ENCODE measurements around the gene SEMA6D.

Gene SEMA6D

DNA sequence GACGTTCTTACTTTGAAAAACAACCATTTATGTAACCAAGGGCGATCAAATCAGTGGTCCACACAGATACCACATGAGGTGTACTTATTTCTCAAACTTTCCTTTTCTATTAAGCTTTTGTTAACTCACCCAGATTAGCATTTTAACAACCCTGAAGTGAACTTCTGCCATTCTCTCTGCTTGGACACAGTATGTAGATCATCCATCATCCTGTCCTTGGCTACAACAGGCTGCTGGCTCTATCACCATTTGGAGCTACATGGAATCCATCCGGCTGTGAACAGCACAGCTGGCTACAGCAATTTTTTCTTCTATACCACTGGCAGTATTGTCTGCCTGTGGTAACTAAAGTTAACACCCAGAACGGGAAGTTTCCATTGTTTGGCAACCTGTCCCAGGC is 4.4 kb downstream of the SEMA6D start:
- peak; percentile 11 for DNase-seq (ENCODE audit: low read depth)
- TF ChIP-seq, protein P1, sequence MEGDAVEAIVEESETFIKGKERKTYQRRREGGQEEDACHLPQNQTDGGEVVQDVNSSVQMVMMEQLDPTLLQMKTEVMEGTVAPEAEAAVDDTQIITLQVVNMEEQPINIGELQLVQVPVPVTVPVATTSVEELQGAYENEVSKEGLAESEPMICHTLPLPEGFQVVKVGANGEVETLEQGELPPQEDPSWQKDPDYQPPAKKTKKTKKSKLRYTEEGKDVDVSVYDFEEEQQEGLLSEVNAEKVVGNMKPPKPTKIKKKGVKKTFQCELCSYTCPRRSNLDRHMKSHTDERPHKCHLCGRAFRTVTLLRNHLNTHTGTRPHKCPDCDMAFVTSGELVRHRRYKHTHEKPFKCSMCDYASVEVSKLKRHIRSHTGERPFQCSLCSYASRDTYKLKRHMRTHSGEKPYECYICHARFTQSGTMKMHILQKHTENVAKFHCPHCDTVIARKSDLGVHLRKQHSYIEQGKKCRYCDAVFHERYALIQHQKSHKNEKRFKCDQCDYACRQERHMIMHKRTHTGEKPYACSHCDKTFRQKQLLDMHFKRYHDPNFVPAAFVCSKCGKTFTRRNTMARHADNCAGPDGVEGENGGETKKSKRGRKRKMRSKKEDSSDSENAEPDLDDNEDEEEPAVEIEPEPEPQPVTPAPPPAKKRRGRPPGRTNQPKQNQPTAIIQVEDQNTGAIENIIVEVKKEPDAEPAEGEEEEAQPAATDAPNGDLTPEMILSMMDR (IDR thresholded peaks at IDR 0.05; ENCODE audit: low read depth, low read length, missing control alignments): no peak
- in situ Hi-C loops (cut with HindIII; ENCODE audit: low sequenced_read_pairs): loop anchor here (25.0 kb wide), 1 partner anchor 566 kb away; no protein-coding TSS in a partner anchor
- H3K4me3 ChIP-seq (ENCODE audit: low read depth, low read length): no peak overlapping the region

DNA sequence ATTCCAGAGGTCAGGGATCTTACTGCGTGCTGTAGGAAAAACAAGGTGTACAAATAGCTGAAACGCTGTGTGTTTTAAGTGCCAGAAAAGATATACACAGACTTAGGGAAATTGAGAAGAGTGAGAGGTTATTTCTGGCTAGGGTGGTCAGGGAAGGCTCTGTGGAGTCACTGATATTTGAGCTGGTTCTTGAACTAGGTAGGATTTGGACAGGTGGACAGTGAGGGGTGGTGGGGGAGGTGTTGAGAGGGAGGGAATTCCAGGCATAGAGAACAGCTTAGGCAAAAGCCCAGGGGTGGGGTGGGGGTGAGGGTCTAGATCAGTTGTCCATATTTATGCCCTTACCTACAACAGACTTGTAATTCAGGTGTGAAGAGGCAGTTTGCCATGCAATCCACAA is 7.0 kb downstream of the SEMA6D start:
- TF ChIP-seq, protein P1 (IDR thresholded peaks at IDR 0.05; ENCODE audit: low read depth, low read length, missing control alignments): no peak
- in situ Hi-C loops (cut with HindIII; ENCODE audit: low sequenced_read_pairs): loop anchor here (25.0 kb wide), 1 partner anchor 563 kb away; no protein-coding TSS in a partner anchor
- H3K4me3 ChIP-seq (ENCODE audit: low read depth, low read length): no peak overlapping the region
- no peak for DNase-seq (ENCODE audit: low read depth)

DNA sequence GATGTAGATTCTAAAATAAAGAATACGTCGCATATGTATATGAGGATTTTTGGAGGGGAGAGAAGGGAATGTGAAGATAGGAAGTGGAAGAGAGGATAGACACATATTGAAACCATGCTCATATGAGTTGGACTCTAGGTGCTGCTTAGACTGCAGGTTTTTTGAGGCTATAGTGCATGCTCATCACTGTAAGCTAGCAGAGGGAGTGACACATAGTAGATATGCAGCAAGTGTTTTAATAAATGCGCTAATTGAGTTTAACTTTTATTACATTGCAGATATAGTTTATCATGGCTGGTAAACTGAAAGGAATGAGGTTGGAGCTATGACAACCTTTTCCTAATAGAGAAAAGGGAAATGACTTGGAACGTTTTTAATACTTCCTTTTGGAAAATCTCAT is 7.7 kb downstream of the SEMA6D start:
- in situ Hi-C loops (cut with HindIII; ENCODE audit: low sequenced_read_pairs): no loop called here
- DNase-seq (ENCODE audit: low read depth): no peak
- TF ChIP-seq, protein P1 (IDR thresholded peaks at IDR 0.05; ENCODE audit: low read depth, low read length, missing control alignments): no peak
- no peak overlapping the region for H3K4me3 ChIP-seq (ENCODE audit: low read depth, low read length)

DNA sequence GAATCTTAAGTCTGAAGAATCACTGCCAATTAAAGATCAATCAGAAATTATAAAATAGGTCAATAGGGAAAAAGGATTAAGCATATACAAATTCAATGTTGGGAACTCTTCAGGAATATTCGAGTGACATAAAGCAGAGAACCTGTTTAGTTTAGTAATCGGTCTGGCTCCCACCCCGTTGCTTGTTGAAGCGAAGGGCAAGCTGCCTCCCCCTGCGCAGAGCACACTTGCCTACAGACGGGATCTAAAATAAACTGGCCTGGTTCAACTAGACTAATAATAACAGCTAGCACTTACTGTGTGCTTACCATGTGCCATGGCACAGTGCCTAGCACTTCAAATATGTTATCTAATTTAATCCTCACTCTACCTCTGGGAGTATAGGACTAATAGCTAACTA is 8.6 kb downstream of the SEMA6D start:
- in situ Hi-C loops (cut with HindIII; ENCODE audit: low sequenced_read_pairs): no loop called here
- no peak for DNase-seq (ENCODE audit: low read depth)
- TF ChIP-seq, protein P1 (IDR thresholded peaks at IDR 0.05; ENCODE audit: low read depth, low read length, missing control alignments): no peak
- H3K4me3 ChIP-seq (ENCODE audit: low read depth, low read length): no peak overlapping the region

DNA sequence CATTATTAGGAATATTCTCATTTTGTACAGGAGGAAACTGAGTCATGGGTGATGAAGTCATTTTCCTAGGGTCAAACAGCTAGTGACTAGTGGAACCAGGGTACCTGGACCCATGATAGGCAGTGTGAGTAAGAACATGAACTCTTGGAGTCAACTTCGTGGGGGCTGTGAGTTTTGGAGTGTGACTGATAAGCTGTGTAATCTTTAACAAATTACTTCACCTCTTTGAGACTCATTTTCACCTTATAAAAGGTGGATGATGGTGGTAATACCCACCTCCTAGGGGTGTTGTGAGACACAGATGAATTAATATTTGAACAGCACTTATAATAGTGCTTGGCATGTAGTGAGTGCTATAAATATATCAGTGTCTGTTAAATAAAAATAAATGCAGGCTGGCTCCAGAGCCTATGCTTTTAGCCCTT is 9.1 kb downstream of the SEMA6D start:
- DNase-seq (ENCODE audit: low read depth): no peak
- TF ChIP-seq, protein P1 (IDR thresholded peaks at IDR 0.05; ENCODE audit: low read depth, low read length, missing control alignments): no peak
- no peak overlapping the region for H3K4me3 ChIP-seq (ENCODE audit: low read depth, low read length)
- in situ Hi-C loops (cut with HindIII; ENCODE audit: low sequenced_read_pairs): no loop called here

DNA sequence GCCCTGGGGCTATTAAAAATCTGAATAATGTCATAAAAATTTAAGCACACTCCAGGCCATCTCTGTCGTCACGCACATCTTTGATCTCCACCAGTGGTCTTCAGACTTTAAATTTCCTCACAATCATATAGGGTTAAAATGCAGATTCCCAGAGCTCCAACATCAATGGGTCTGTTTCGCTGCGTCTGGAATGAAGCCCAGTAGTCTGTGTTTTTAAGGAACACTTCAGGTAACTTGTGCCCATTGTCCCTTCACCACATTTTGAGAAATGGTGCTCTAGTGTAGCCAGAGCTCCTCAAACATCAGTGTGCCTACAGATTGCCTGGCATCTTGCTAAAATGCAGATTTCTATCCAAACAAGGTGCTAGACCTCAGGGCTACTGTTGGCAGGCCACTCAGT is 9.8 kb downstream of the SEMA6D start:
- TF ChIP-seq, protein P1 (IDR thresholded peaks at IDR 0.05; ENCODE audit: low read depth, low read length, missing control alignments): no peak
- H3K4me3 ChIP-seq (ENCODE audit: low read depth, low read length): no peak overlapping the region
- in situ Hi-C loops (cut with HindIII; ENCODE audit: low sequenced_read_pairs): no loop called here
- no peak for DNase-seq (ENCODE audit: low read depth)

DNA sequence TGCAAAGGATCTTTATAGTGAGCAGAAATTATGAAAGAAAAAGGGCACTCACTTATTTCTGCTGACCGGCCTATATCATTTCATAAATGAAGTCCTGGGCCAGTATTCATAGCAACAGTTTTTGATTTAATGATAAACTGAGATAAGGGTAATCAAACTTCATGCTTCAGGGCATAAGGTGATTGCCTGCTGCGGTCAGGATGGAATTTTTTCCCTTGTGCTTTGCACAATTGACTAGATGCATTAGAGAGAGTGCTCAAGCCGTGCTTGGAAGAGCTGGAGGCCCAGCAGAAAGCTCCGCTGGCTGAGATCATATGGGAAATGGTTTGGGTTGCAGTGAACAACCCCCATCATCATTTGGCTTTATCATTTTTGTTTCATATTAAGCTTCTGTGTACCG is 10.4 kb downstream of the SEMA6D start:
- TF ChIP-seq, protein P1 (IDR thresholded peaks at IDR 0.05; ENCODE audit: low read depth, low read length, missing control alignments): no peak
- H3K4me3 ChIP-seq (ENCODE audit: low read depth, low read length): no peak overlapping the region
- in situ Hi-C loops (cut with HindIII; ENCODE audit: low sequenced_read_pairs): no loop called here
- no peak for DNase-seq (ENCODE audit: low read depth)

All from astrocyte of the cerebellum (primary cell).